ENCODE data around the gene TRAF2. TPM values are rescaled to one million over a fixed set of nuclear protein-coding genes. Genes with fewer than 3 reads are reported as not detected.

TRAF2 gene
- total and polyA plus RNA-seq, 9 of the 15 experiments (the other 6 are each of a cell fraction or from before 2014, with no cell fraction given): 0.24 to 45.2 (median 18.0) TPM

GRCh38 chr9:136920734-136921231 lies 34.5 kb downstream of the TRAF2 start:
- no peak overlapping the region for H2AFZ ChIP-seq (ENCODE audit: low read depth, low read length)
- peaks cover 76% of the 10 kb centered on the region for H3K36me3 ChIP-seq (ENCODE audit: control insufficient read depth, insufficient read depth, low read length)
- no peaks in the 10 kb centered on the region for H3K9me1 ChIP-seq (ENCODE audit: control insufficient read depth, insufficient read depth, low read length)
- no peak overlapping the region for H3K4me2 ChIP-seq (ENCODE audit: insufficient read depth, low read length)
- H3K4me3 ChIP-seq: no peak overlapping the region
- in situ Hi-C loops (cut with MboI): no loop called here
- H3K9ac ChIP-seq (ENCODE audit: insufficient read depth in 1 of 2, low read depth in 2 of 2, low read length in 2 of 2): peak overlapping the region in 1 of 2 experiments; percentile 48; a peak in 1 of 4 replicates
- H3K9me3 ChIP-seq (replicated peaks; ENCODE audit: control insufficient read depth, insufficient read depth, low read depth, low read length): no peaks in the 10 kb centered on the region
- DNase-seq (ENCODE audit: extremely low read depth in 1 of 4, low spot score in 3 of 4): no peak
- POLR2A ChIA-PET: interaction anchor here (0.6 to 1.7 kb wide), 4 partner anchors 17 to 76 kb away, joined by 3 to 9 read pairs (median 4); partner anchors contain the start of gene CLIC3
- no TSS peak for BruUV-seq (replicated peaks)
- H4K20me1 ChIP-seq (replicated peaks; ENCODE audit: control insufficient read depth, insufficient read depth, low read length): no peaks in the 10 kb centered on the region
- peak; percentile 10; the same call in 1 of the 2 replicates for TF ChIP-seq POLR2G (IDR thresholded peaks at IDR 0.05; ENCODE audit: low read depth, low read length)
- TF ChIP-seq ZNF124 (CRISPR knock-in tag; IDR thresholded peaks at IDR 0.05): no peak
- WGBS (ENCODE audit: insufficient coverage, low coverage, missing lambda C conversion rate): 96% methylated on average over 11 of the region's 14 CpGs
- peaks cover 1% of the 10 kb centered on the region; the same call in 1 of the 3 replicates for H3K79me2 ChIP-seq (ENCODE audit: control insufficient read depth, insufficient read depth, low read length)
- H3K4me1 ChIP-seq (replicated peaks in 1 of 2; ENCODE audit: control insufficient read depth in 2 of 2, insufficient read depth in 2 of 2, low read length in 2 of 2): peaks cover 0 to 31% of the 10 kb centered on the region in 2 experiments; a peak in 2 of 5 replicates
- intact Hi-C loops (cut with micrococcal nuclease): no loop called here
- H3K27ac ChIP-seq (ENCODE audit: extremely low read depth, low read depth, low read length): no peak overlapping the region
- CTCF ChIA-PET (ENCODE audit: low intra/inter-chr PET ratio): no interaction called here
- H3K27me3 ChIP-seq (ENCODE audit: control insufficient read depth in 2 of 2, insufficient read depth in 2 of 2, low read length in 2 of 2): no peaks in the 10 kb centered on the region
- FAIRE-seq: no peak
- ATAC-seq: no peak

GRCh38 chr9:136921307-136921706 lies 35.0 kb downstream of the TRAF2 start:
- Histone ChIP-seq H3K79me2 (ENCODE audit: control insufficient read depth, insufficient read depth, low read length) (no peaks in the 10 kb centered on the region; the same call in 2 of the 3 replicates), H3K4me3 (no peak overlapping the region), H3K9me1 (ENCODE audit: control insufficient read depth, insufficient read depth, low read length) (no peaks in the 10 kb centered on the region), H4K20me1 (replicated peaks; ENCODE audit: control insufficient read depth, insufficient read depth, low read length) (no peaks in the 10 kb centered on the region), H3K36me3 (ENCODE audit: control insufficient read depth, insufficient read depth, low read length) (peaks cover 76% of the 10 kb centered on the region), H3K27me3 (ENCODE audit: control insufficient read depth in 2 of 2, insufficient read depth in 2 of 2, low read length in 2 of 2) (no peaks in the 10 kb centered on the region), H3K4me2 (ENCODE audit: insufficient read depth, low read length) (no peak overlapping the region), H3K4me1 (replicated peaks in 1 of 2; ENCODE audit: control insufficient read depth in 2 of 2, insufficient read depth in 2 of 2, low read length in 2 of 2) (peaks cover 0 to 36% of the 10 kb centered on the region in 2 experiments; a peak in 2 of 5 replicates), H2AFZ (ENCODE audit: low read depth, low read length) (no peak overlapping the region), H3K9ac (ENCODE audit: insufficient read depth in 1 of 2, low read depth in 2 of 2, low read length in 2 of 2) (no peak overlapping the region), H3K27ac (ENCODE audit: extremely low read depth, low read depth, low read length) (no peak overlapping the region), H3K9me3 (replicated peaks; ENCODE audit: control insufficient read depth, insufficient read depth, low read depth, low read length) (no peaks in the 10 kb centered on the region)
- TF ChIP-seq SLC30A9 (CRISPR knock-in tag; IDR thresholded peaks at IDR 0.05) (no peak), POLR2G (IDR thresholded peaks at IDR 0.05; ENCODE audit: low read depth, low read length) (peak; percentile 15; the same call in 1 of the 2 replicates)
- in situ Hi-C loops (cut with MboI) (no loop called here), intact Hi-C loops (cut with micrococcal nuclease) (no loop called here)
- 95% methylated on average over 5 of the region's 11 CpGs for WGBS (ENCODE audit: insufficient coverage, low coverage, missing lambda C conversion rate)
- no TSS peak for BruUV-seq (replicated peaks)
- FAIRE-seq: no peak
- ATAC-seq: no peak
- POLR2A ChIA-PET: interaction anchor here (0.6 kb wide), 2 partner anchors 32 to 75 kb away, joined by 3 to 4 read pairs; partner anchors contain the start of gene CLIC3
- no peak for DNase-seq (ENCODE audit: extremely low read depth in 1 of 4, low spot score in 3 of 4)
- CTCF ChIA-PET (ENCODE audit: low intra/inter-chr PET ratio): no interaction called here
